Endothelial cell of umbilical vein (primary cell): ENCODE results near the gene ZBTB7C. TPM values are rescaled to one million over a fixed set of nuclear protein-coding genes. Genes with fewer than 3 reads are reported as not detected.

Experiments used
- BruUV-seq: library from RNA; stranded (reverse); fragments of 400-500 nt; replicated peaks from 2 replicates; lab custom pipeline; 2021; lab: Mats Ljungman, UMichigan
- CTCF ChIA-PET: fragments of 300-600, 350-600 bp; sonication (Branson Sonifier 250); formaldehyde crosslinking; loops from one replicate; lab custom pipeline; 2021; ENCODE audit warnings: antibody characterized with exemption, inconsistent platforms; lab: Charles Lee
- POLR2A ChIA-PET: fragments of 300-600, 350-600 bp; sonication (Branson Sonifier 250); formaldehyde crosslinking; loops from one replicate; lab custom pipeline; 2021; ENCODE audit warnings: antibody characterized with exemption, inconsistent platforms; lab: Charles Lee
- DNase-seq: peaks from one replicate; pipeline ENCODE4 v3.0.0-alpha.2; 2011; ENCODE audit warnings: low read depth, low spot score
- FAIRE-seq: peaks from 2 replicates; lab custom pipeline; 2011; peaks lifted over from hg19 to GRCh38; lab: Jason Lieb, UNC
- H2AFZ ChIP-seq: 2 replicates; pipeline ENCODE4 v1.6.0; 2012; ENCODE audit warnings: low read depth, low read length, control low read depth, inconsistent platforms
- H3K27ac ChIP-seq: 2 replicates; pipeline ENCODE4 v1.5.1; 2011; ENCODE audit warnings: low read depth, mild to moderate bottlenecking, control low read depth, low read length, moderate library complexity; ENCODE audit not compliant: insufficient read depth
- H3K27me3 ChIP-seq, 2 experiments: 2 replicates each; pipeline versions ENCODE4 v1.6.0 to v1.6.1; 2011; ENCODE audit warnings: low read length in 2 of 2, mixed read lengths in 1 of 2; ENCODE audit not compliant: control insufficient read depth in 2 of 2, insufficient read depth in 2 of 2
- H3K36me3 ChIP-seq, 2 experiments: 2 replicates in 1 of 2; 3 replicates in 1 of 2; pipeline ENCODE4 v1.5.1; 2011; ENCODE audit warnings: low read length in 2 of 2, mild to moderate bottlenecking in 1 of 2, moderate library complexity in 1 of 2; ENCODE audit not compliant: control insufficient read depth in 2 of 2, insufficient read depth in 2 of 2; ENCODE audit errors: extremely low read depth in 1 of 2
- H3K4me1 ChIP-seq: 3 replicates; pipeline ENCODE4 v1.5.1; 2011; ENCODE audit warnings: mild to moderate bottlenecking, low read length; ENCODE audit not compliant: control insufficient read depth, insufficient read depth; ENCODE audit errors: extremely low read depth
- H3K4me2 ChIP-seq: 2 replicates; pipeline ENCODE4 v1.6.1; 2011; ENCODE audit warnings: low read length, control low read depth, mixed read lengths; ENCODE audit not compliant: insufficient read depth
- H3K4me3 ChIP-seq, 3 experiments: fragments of 200-600 bp in 1 of 3; sonication (generic), shearing (Covaris generic) in 1 of 3; replicated peaks in 1 of 3; 2 replicates each; pipeline ENCODE4 v1.5.1; 2011 to 2016; ENCODE audit warnings: control low read depth in 3 of 3, low read length in 3 of 3, mild to moderate bottlenecking in 2 of 3, inconsistent platforms in 1 of 3, low read depth in 1 of 3, moderate library complexity in 1 of 3; ENCODE audit not compliant: insufficient read depth in 1 of 3
- H3K79me2 ChIP-seq: 2 replicates; pipeline ENCODE4 v1.6.0; 2012; ENCODE audit warnings: low read length, inconsistent platforms; ENCODE audit not compliant: control insufficient read depth, insufficient read depth
- H3K9ac ChIP-seq: replicated peaks from 2 replicates; pipeline ENCODE3; 2011; ENCODE audit warnings: low read length, control low read depth; ENCODE audit not compliant: insufficient read depth; ENCODE audit errors: extremely low read depth
- H3K9me1 ChIP-seq: replicated peaks from 3 replicates; pipeline ENCODE4 v1.6.0; 2011; ENCODE audit warnings: mild to moderate bottlenecking, low read length; ENCODE audit not compliant: control insufficient read depth, insufficient read depth; ENCODE audit errors: extremely low read depth
- H3K9me3 ChIP-seq: replicated peaks from 2 replicates; pipeline ENCODE4 v1.5.1; 2012; ENCODE audit warnings: low read length, inconsistent platforms; ENCODE audit not compliant: control insufficient read depth, insufficient read depth
- H4K20me1 ChIP-seq: replicated peaks from 2 replicates; pipeline ENCODE3; 2011; ENCODE audit warnings: mild to moderate bottlenecking, low read length; ENCODE audit not compliant: control insufficient read depth, insufficient read depth; ENCODE audit errors: extremely low read depth
- EZH2 ChIP-seq: IDR thresholded peaks from 2 replicates; pipeline ENCODE4 v1.6.1; 2012; ENCODE audit warnings: borderline replicate concordance, low read depth, mild to moderate bottlenecking, moderate library complexity, low read length, inconsistent platforms; ENCODE audit not compliant: severe bottlenecking
- FOS ChIP-seq: IDR thresholded peaks from 2 replicates; pipeline ENCODE4 v1.6.1; 2011; ENCODE audit warnings: mild to moderate bottlenecking, low read length, moderate library complexity, borderline replicate concordance; ENCODE audit not compliant: insufficient read depth
- GATA2 ChIP-seq: IDR thresholded peaks from 2 replicates; pipeline ENCODE4 v1.7.0; 2011; ENCODE audit warnings: low read depth, mild to moderate bottlenecking, moderate library complexity, mixed read lengths, low read length; ENCODE audit not compliant: insufficient read length, insufficient read depth
- JUN ChIP-seq: IDR thresholded peaks from 2 replicates; pipeline ENCODE4 v1.6.1; 2011; ENCODE audit warnings: borderline replicate concordance, low read depth; ENCODE audit not compliant: insufficient read length, insufficient read depth
- MYC ChIP-seq: IDR thresholded peaks from one replicate; pipeline ENCODE4 v1.6.1; 2011; ENCODE audit warnings: mild to moderate bottlenecking, low read depth, low read length
- POLR2A ChIP-seq: IDR thresholded peaks from 2 replicates; pipeline ENCODE4 v1.6.1; 2012; ENCODE audit warnings: low read depth, mild to moderate bottlenecking, control low read depth, low read length
- POLR2AphosphoS5 ChIP-seq: IDR thresholded peaks from 2 replicates; pipeline ENCODE4 v1.6.1; 2012; ENCODE audit warnings: low read depth, mild to moderate bottlenecking, control low read depth, low read length, moderate library complexity; ENCODE audit not compliant: insufficient read depth
- dilution Hi-C: fragments of 300-500 bp; cut with MboI; formaldehyde crosslinking; loops from one replicate; pipeline ENCODE4 v1.15.0; 2019; ENCODE audit warnings: low sequenced_read_pairs; ENCODE audit not compliant: extremely low pct_ligation_motif_present
- intact Hi-C: fragments of 100-400 bp; cut with micrococcal nuclease; formaldehyde crosslinking; loops from one replicate; pipeline ENCODE4 v1.10.0; 2022
- polyA plus RNA-seq, 4 experiments: library from polyadenylated mRNA; depleted of rRNA in 3 of 4; stranded (reverse) in 3 of 4; unstranded in 1 of 4; fragments of >200 nt; gene quantifications; 2 replicates each; pipeline versions ENCODE4 v1.2.1 to v1.2.3, GENCODE V29; 2011 to 2012; ENCODE audit warnings: missing spikeins in 1 of 4
- total RNA-seq: library from RNA; stranded (reverse); gene quantifications from 2 replicates; pipeline ENCODE4 v1.2.3, GENCODE V29; 2021
- TF ChIP-seq, protein P1 (sequence below): IDR thresholded peaks from 2 replicates; pipeline ENCODE4 v1.6.1; 2011; ENCODE audit not compliant: insufficient read depth, insufficient read length

ZBTB7C gene
- total and polyA plus RNA-seq, 2 donors (not counting 3 experiments of a cell fraction or from before 2014, with no cell fraction given), result not detected

DNA sequence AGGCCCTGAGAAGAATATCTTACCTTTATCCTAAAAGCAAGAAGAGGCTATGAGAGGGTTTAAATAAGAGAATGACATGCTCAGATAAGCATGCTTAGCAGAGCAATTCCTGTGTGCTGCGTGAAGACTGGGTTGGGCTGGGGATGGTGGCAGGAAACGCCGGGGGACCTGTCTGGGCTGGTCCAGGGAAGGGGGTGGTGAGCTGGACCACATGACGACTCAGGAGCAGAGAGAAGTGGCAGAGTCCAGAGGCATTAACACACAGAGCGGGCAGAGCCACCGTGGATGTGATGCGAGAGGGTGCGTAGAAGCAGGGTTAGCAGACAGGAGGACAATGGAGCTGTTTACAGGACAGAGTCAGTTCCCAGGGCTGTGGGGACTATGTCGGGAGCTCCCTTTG, 84.5 kb downstream of the ZBTB7C start:
- intact Hi-C loops (no loop called here), dilution Hi-C loops (no loop called here)
- Histone ChIP-seq H3K27me3 (no peaks in the 10 kb centered on the region), H3K79me2 (no peaks in the 10 kb centered on the region), H3K9me3 (no peaks in the 10 kb centered on the region), H4K20me1 (no peaks in the 10 kb centered on the region), H3K36me3 (no peaks in the 10 kb centered on the region), H3K4me1 (no peaks in the 10 kb centered on the region), H3K9ac (no peak overlapping the region), H3K4me2 (no peak overlapping the region), H2AFZ (no peak overlapping the region), H3K4me3 (no peak overlapping the region), H3K27ac (no peak overlapping the region), H3K9me1 (no peaks in the 10 kb centered on the region)
- CTCF ChIA-PET, result no interaction called here
- POLR2A ChIA-PET, result no interaction called here
- TF ChIP-seq EZH2, result no peak
- no peak for TF ChIP-seq GATA2
- no peak for TF ChIP-seq POLR2AphosphoS5
- no peak for TF ChIP-seq FOS
- BruUV-seq, result no TSS peak
- DNase-seq (no peak), FAIRE-seq (no peak)

DNA sequence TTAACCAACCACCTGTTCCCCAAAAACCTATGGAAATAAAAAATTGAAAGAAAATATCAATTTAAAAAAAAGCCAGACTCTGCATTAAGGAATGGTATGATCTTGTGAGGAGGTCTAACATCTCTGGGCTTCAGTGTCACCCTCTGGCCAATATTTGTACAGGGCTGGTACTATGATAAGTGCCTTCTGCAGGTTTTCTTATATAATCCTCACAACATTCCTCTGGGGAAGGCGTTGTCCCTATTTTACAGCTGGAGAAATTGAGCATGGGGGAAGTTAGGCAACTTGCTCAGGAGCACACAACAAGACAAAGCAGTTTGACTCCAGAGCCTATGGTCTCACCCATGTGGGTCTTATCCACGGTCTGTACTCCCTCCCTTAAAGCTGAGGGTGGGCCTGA, 86.0 kb downstream of the ZBTB7C start:
- no peak overlapping the region for H3K4me2 ChIP-seq
- no peaks in the 10 kb centered on the region for H3K4me1 ChIP-seq
- H3K9me3 ChIP-seq, result no peaks in the 10 kb centered on the region
- no peaks in the 10 kb centered on the region for H3K36me3 ChIP-seq
- no peak overlapping the region for H2AFZ ChIP-seq
- H4K20me1 ChIP-seq, result no peaks in the 10 kb centered on the region
- H3K9me1 ChIP-seq, result no peaks in the 10 kb centered on the region
- no peak for DNase-seq
- BruUV-seq, result no TSS peak
- no peak for TF ChIP-seq POLR2AphosphoS5
- no peak for TF ChIP-seq FOS
- no peak for TF ChIP-seq EZH2
- no peak for TF ChIP-seq POLR2A
- TF ChIP-seq, protein P1, sequence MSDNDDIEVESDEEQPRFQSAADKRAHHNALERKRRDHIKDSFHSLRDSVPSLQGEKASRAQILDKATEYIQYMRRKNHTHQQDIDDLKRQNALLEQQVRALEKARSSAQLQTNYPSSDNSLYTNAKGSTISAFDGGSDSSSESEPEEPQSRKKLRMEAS, result no peak
- no peak for TF ChIP-seq MYC
- no peak for TF ChIP-seq JUN
- TF ChIP-seq GATA2, result no peak
- H3K9ac ChIP-seq, result no peak overlapping the region
- ChIA-PET CTCF (no interaction called here), POLR2A (no interaction called here)
- H3K27ac ChIP-seq, result no peak overlapping the region
- dilution Hi-C loops (no loop called here), intact Hi-C loops (no loop called here)
- FAIRE-seq, result no peak
- H3K4me3 ChIP-seq, result no peak overlapping the region
- H3K27me3 ChIP-seq, result no peaks in the 10 kb centered on the region
- H3K79me2 ChIP-seq, result no peaks in the 10 kb centered on the region
